ENCODE results near the gene ARHGAP28.

GRCh38 chr18:6741232-6741663 lies 11.7 kb downstream of the ARHGAP28 start:
- no peak for TF ChIP-seq CTCF (IDR thresholded peaks at IDR 0.05)
- no peak for TF ChIP-seq POLR2A (IDR thresholded peaks at IDR 0.05)
